K562 (cell line): ENCODE measurements around the gene STK11. TPM values are rescaled to one million over a fixed set of nuclear protein-coding genes. Genes with fewer than 3 reads are reported as not detected.

Experiments used
- ERF ChIP-seq: fragments of 450-650 bp; formaldehyde crosslinking; IDR thresholded peaks from 2 replicates; pipeline ENCODE4 v1.4.0; 2020; ENCODE audit warnings: mild to moderate bottlenecking, mixed read lengths
- FOXK2 ChIP-seq, 2 experiments: fragments of 450-650 bp; IDR thresholded peaks in 1 of 2; conservative IDR thresholded peaks in 1 of 2; 2 replicates each; pipeline ENCODE4 v1.6.1; 2016; ENCODE audit warnings: low read depth in 2 of 2, mild to moderate bottlenecking in 1 of 2
- FOXM1 ChIP-seq, 2 experiments: fragments of 450-650 bp in 1 of 2; sonication (generic) in 1 of 2; formaldehyde crosslinking in 1 of 2; IDR thresholded peaks; 2 replicates each; pipeline versions ENCODE4 v1.6.1 to v1.9.0; 2017 to 2022; ENCODE audit warnings: low read depth in 2 of 2, mild to moderate bottlenecking in 2 of 2, missing genetic modification reagents in 1 of 2, moderate library complexity in 1 of 2
- PHB ChIP-seq: fragments of 250-450 bp; sonication (Bioruptor Pico); IDR thresholded peaks from 2 replicates; pipeline ENCODE4 v1.5.0; 2021
- POLR3G ChIP-seq: IDR thresholded peaks from 2 replicates; pipeline ENCODE4 v1.6.1; 2011; ENCODE audit not compliant: insufficient read length, insufficient replicate concordance; ENCODE audit errors: extremely low read depth
- RBFOX2 ChIP-seq: fragments of 200-400 bp; formaldehyde crosslinking; IDR thresholded peaks from 2 replicates; pipeline ENCODE4 v1.6.1; 2017; ENCODE audit warnings: low read depth, mild to moderate bottlenecking, low read length, moderate library complexity
- SMARCB1 ChIP-seq: IDR thresholded peaks from 2 replicates; pipeline ENCODE4 v1.6.1; 2011; ENCODE audit warnings: improper control_type of control experiment, low read depth; ENCODE audit not compliant: insufficient read length
- TAF15 ChIP-seq: fragments of 200-400 bp; formaldehyde crosslinking; IDR thresholded peaks from 2 replicates; pipeline ENCODE4 v1.6.1; 2017; ENCODE audit warnings: mild to moderate bottlenecking, low read depth, low read length, moderate library complexity
- TAL1 ChIP-seq: fragments of 450-650 bp; IDR thresholded peaks from 2 replicates; pipeline ENCODE4 v1.6.1; 2016; ENCODE audit warnings: mild to moderate bottlenecking
- ZFP1 ChIP-seq: fragments of 450-650 bp; formaldehyde crosslinking; IDR thresholded peaks from 2 replicates; pipeline ENCODE4 v1.4.0; 2020; ENCODE audit warnings: mild to moderate bottlenecking, mixed read lengths
- ZKSCAN1 ChIP-seq: fragments of 150-350 bp; IDR thresholded peaks from 2 replicates; pipeline ENCODE4 v1.6.1; 2016; ENCODE audit warnings: low read depth, low read length
- ZNF224 ChIP-seq: sonication (generic); formaldehyde crosslinking; IDR thresholded peaks from 2 replicates; pipeline ENCODE4 v1.8.0; 2022; ENCODE audit warnings: mild to moderate bottlenecking, missing genetic modification reagents
- ZNF3 ChIP-seq: fragments of 250-450 bp; sonication (Bioruptor Pico); IDR thresholded peaks from 2 replicates; pipeline ENCODE4 v1.5.0; 2021; ENCODE audit warnings: mild to moderate bottlenecking, moderate library complexity
- ZNF717 ChIP-seq: fragments of 250-450 bp; sonication (Bioruptor Pico); IDR thresholded peaks from 2 replicates; pipeline ENCODE4 v1.5.0; 2021
- ZNF780A ChIP-seq: fragments of 250-450 bp; sonication (Bioruptor Pico); IDR thresholded peaks from 2 replicates; pipeline ENCODE4 v1.5.0; 2021; ENCODE audit warnings: mild to moderate bottlenecking
- polyA plus RNA-seq, 8 experiments: library from polyadenylated mRNA; depleted of rRNA in 4 of 8; stranded (reverse) in 5 of 8; unstranded in 3 of 8; fragments of >200 nt; fragmentation: Nextera tagmentation in 2 of 8; fragmentation: Illumina TruSeq in 1 of 8; extraction: Ambion mirVana in 2 of 8; extraction: Trizol in 1 of 8; gene quantifications; 2 replicates each; pipeline versions ENCODE4 v1.2.1 to v1.2.3, GENCODE V29; 2011 to 2014; ENCODE audit warnings: inconsistent platforms in 1 of 8, missing spikeins in 1 of 8
- total RNA-seq, 7 experiments: library from RNA; depleted of rRNA in 6 of 7; stranded (reverse); fragments of >200 nt in 6 of 7; fragmentation: Illumina TruSeq in 2 of 7; extraction: Trizol in 2 of 7; gene quantifications; 2 replicates each; pipeline versions ENCODE4 v1.2.1 to v1.2.3, GENCODE V29; 2011 to 2021; ENCODE audit warnings: low replicate concordance in 1 of 7
- TF ChIP-seq, protein P1 (sequence below): sonication (generic); formaldehyde crosslinking; IDR thresholded peaks from 2 replicates; pipeline ENCODE4 v1.5.0; 2020; ENCODE audit warnings: missing genetic modification reagents
- TF ChIP-seq, protein P2 (sequence below): fragments of 250-450 bp; sonication (Bioruptor Pico); IDR thresholded peaks from 2 replicates; pipeline ENCODE4 v1.4.0; 2020; ENCODE audit warnings: mild to moderate bottlenecking, moderate library complexity, borderline replicate concordance
- TF ChIP-seq, protein P3 (sequence below): fragments of 450-650 bp; formaldehyde crosslinking; IDR thresholded peaks from 2 replicates; pipeline ENCODE4 v1.4.0; 2020; ENCODE audit warnings: mild to moderate bottlenecking, moderate library complexity
- TF ChIP-seq, protein P4 (sequence below), 2 experiments: fragments of 450-650 bp; IDR thresholded peaks; 2 replicates each; pipeline ENCODE4 v1.6.1; 2018; ENCODE audit warnings: mild to moderate bottlenecking in 2 of 2, low read depth in 1 of 2; ENCODE audit not compliant: partially characterized antibody in 2 of 2

The STK11 gene
- total and polyA plus RNA-seq, 9 of the 15 experiments (the other 6 are each of a cell fraction or from before 2014, with no cell fraction given): 0.15 to 96.5 (median 31.7) TPM

DNA sequence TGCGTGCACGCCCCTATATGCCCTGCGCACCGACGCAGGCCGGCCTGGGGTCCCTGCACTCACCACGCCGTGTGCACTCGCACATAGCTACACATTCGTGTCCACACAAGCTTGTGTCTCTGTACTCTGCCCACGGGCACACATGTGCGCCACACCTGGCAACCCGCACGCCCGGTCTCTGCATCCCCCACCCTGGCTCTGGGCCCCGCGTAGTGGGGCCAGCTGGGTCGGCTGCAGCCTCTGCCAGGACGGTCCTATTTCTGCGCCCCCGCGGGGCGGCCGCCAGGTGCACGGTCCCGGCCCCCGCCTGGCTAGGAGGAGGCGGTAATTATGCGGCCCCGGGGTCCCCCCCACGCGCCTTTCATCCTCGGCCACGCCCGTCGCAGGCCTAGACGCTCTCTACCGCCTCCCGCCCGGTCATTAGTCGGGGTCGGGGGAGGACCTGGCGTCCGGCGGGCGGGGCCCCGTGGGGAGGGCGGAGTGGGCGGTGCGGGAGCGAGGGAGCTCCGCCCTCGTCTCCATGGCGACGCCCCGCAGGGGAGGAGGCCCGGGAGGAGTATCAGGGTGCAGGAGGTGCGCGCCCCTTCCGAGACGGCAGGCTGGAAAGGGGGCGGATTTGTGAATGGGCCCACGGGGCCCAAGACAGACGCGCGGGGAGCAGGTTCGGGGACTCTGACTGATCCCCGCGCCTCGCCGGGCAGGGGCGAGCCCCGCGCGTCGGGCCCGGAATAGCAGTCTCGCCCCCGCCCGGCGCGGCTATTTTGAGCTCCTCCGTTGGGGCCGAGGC lies 60.7 kb downstream of the STK11 start (continued):
- no peak for TF ChIP-seq ERF (CRISPR knock-in tag)
- TF ChIP-seq, protein P1, sequence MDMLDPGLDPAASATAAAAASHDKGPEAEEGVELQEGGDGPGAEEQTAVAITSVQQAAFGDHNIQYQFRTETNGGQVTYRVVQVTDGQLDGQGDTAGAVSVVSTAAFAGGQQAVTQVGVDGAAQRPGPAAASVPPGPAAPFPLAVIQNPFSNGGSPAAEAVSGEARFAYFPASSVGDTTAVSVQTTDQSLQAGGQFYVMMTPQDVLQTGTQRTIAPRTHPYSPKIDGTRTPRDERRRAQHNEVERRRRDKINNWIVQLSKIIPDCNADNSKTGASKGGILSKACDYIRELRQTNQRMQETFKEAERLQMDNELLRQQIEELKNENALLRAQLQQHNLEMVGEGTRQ (CRISPR knock-in tag): no peak
- no peak for TF ChIP-seq ZFP1 (CRISPR knock-in tag)
- TF ChIP-seq TAL1: no peak
- no peak for TF ChIP-seq ZNF224 (CRISPR knock-in tag)
- TF ChIP-seq, protein P2, sequence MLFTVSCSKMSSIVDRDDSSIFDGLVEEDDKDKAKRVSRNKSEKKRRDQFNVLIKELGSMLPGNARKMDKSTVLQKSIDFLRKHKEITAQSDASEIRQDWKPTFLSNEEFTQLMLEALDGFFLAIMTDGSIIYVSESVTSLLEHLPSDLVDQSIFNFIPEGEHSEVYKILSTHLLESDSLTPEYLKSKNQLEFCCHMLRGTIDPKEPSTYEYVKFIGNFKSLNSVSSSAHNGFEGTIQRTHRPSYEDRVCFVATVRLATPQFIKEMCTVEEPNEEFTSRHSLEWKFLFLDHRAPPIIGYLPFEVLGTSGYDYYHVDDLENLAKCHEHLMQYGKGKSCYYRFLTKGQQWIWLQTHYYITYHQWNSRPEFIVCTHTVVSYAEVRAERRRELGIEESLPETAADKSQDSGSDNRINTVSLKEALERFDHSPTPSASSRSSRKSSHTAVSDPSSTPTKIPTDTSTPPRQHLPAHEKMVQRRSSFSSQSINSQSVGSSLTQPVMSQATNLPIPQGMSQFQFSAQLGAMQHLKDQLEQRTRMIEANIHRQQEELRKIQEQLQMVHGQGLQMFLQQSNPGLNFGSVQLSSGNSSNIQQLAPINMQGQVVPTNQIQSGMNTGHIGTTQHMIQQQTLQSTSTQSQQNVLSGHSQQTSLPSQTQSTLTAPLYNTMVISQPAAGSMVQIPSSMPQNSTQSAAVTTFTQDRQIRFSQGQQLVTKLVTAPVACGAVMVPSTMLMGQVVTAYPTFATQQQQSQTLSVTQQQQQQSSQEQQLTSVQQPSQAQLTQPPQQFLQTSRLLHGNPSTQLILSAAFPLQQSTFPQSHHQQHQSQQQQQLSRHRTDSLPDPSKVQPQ (CRISPR knock-in tag): no peak
- TF ChIP-seq SMARCB1: no peak
- TF ChIP-seq FOXK2 (conservative IDR thresholded peaks at IDR 0.05 in 1 of 2, IDR thresholded peaks at IDR 0.05 in 1 of 2; ENCODE audit: low read depth in 2 of 2): peak in 1 of 2 experiments; percentile 36; a peak in 1 of 4 replicates
- no peak for TF ChIP-seq ZNF780A (CRISPR knock-in tag)
- no peak for TF ChIP-seq ZNF3 (CRISPR knock-in tag)
- peak; percentile 54 for TF ChIP-seq RBFOX2
- no peak for TF ChIP-seq ZNF717 (CRISPR knock-in tag)
- TF ChIP-seq, protein P3, sequence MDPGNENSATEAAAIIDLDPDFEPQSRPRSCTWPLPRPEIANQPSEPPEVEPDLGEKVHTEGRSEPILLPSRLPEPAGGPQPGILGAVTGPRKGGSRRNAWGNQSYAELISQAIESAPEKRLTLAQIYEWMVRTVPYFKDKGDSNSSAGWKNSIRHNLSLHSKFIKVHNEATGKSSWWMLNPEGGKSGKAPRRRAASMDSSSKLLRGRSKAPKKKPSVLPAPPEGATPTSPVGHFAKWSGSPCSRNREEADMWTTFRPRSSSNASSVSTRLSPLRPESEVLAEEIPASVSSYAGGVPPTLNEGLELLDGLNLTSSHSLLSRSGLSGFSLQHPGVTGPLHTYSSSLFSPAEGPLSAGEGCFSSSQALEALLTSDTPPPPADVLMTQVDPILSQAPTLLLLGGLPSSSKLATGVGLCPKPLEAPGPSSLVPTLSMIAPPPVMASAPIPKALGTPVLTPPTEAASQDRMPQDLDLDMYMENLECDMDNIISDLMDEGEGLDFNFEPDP: no peak
- 0 out of 2 replicates have a peak, but pooled peaks have one; percentile 32 for TF ChIP-seq ZKSCAN1
- no peak for TF ChIP-seq FOXM1 (IDR thresholded peaks at IDR 0.05; ENCODE audit: low read depth)
- no peak for TF ChIP-seq FOXM1 (CRISPR knock-in tag; IDR thresholded peaks at IDR 0.05; ENCODE audit: low read depth)
- TF ChIP-seq, protein P4, sequence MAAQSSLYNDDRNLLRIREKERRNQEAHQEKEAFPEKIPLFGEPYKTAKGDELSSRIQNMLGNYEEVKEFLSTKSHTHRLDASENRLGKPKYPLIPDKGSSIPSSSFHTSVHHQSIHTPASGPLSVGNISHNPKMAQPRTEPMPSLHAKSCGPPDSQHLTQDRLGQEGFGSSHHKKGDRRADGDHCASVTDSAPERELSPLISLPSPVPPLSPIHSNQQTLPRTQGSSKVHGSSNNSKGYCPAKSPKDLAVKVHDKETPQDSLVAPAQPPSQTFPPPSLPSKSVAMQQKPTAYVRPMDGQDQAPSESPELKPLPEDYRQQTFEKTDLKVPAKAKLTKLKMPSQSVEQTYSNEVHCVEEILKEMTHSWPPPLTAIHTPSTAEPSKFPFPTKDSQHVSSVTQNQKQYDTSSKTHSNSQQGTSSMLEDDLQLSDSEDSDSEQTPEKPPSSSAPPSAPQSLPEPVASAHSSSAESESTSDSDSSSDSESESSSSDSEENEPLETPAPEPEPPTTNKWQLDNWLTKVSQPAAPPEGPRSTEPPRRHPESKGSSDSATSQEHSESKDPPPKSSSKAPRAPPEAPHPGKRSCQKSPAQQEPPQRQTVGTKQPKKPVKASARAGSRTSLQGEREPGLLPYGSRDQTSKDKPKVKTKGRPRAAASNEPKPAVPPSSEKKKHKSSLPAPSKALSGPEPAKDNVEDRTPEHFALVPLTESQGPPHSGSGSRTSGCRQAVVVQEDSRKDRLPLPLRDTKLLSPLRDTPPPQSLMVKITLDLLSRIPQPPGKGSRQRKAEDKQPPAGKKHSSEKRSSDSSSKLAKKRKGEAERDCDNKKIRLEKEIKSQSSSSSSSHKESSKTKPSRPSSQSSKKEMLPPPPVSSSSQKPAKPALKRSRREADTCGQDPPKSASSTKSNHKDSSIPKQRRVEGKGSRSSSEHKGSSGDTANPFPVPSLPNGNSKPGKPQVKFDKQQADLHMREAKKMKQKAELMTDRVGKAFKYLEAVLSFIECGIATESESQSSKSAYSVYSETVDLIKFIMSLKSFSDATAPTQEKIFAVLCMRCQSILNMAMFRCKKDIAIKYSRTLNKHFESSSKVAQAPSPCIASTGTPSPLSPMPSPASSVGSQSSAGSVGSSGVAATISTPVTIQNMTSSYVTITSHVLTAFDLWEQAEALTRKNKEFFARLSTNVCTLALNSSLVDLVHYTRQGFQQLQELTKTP (IDR thresholded peaks at IDR 0.05; ENCODE audit: low read depth in 1 of 2, partially characterized antibody in 2 of 2): no peak
- TF ChIP-seq PHB (CRISPR knock-in tag): no peak
- TF ChIP-seq TAF15: no peak
- TF ChIP-seq POLR3G: no peak
